Activated CD8-positive, alpha-beta T cell treated with anti-CD3 and anti-CD28 coated beads for 36 hours (primary cell): Measurements from ENCODE around the gene SZT2. TPM values are rescaled to one million over a fixed set of nuclear protein-coding genes. Genes with fewer than 3 reads are reported as not detected.
"Not testable (repeated sequence)": the region's sequence is repeated elsewhere in the genome, so short reads cannot be mapped to it uniquely, and the experiment has no call there.

Source experiments
- ATAC-seq: fragments of 200-7000 bp; cut with Tn5 transposase; one replicate; pipeline ENCODE4 v1.10.0; 2021; ENCODE audit warnings: mild to moderate bottlenecking, moderate library complexity
- CTCF ChIA-PET: fragments of 350-600 bp; sonication (Branson Sonifier 250); formaldehyde crosslinking; loops from one replicate; lab custom pipeline; 2021; ENCODE audit warnings: antibody characterized with exemption; lab: Charles Lee
- POLR2A ChIA-PET: fragments of 350-600 bp; sonication (Branson Sonifier 250); formaldehyde crosslinking; loops from one replicate; lab custom pipeline; 2021; ENCODE audit warnings: antibody characterized with exemption; lab: Charles Lee
- DNase-seq: peaks from one replicate; pipeline ENCODE4 v3.0.0-alpha.2; 2020
- H3K27ac Mint-ChIP-seq: one replicate; pipeline ENCODE4 v1.8.0; 2021; ENCODE audit warnings: mild to moderate bottlenecking, mixed read lengths
- H3K27me3 Mint-ChIP-seq: one replicate; pipeline ENCODE4 v1.8.0; 2021; ENCODE audit warnings: mixed read lengths
- H3K36me3 Mint-ChIP-seq: one replicate; pipeline ENCODE4 v1.8.0; 2021; ENCODE audit warnings: low read depth, mixed read lengths
- H3K4me1 Mint-ChIP-seq: one replicate; pipeline ENCODE4 v1.8.0; 2021; ENCODE audit warnings: low read depth, mixed read lengths
- H3K4me3 Mint-ChIP-seq: one replicate; pipeline ENCODE4 v1.8.0; 2021; ENCODE audit warnings: mild to moderate bottlenecking, moderate library complexity, mixed read lengths
- H3K9me3 Mint-ChIP-seq: one replicate; pipeline ENCODE4 v1.8.0; 2021; ENCODE audit warnings: mixed read lengths
- intact Hi-C: fragments of 100-400 bp; cut with micrococcal nuclease; formaldehyde crosslinking; loops from one replicate; pipeline ENCODE4 v1.10.0; 2022
- total RNA-seq, 2 experiments: library from RNA; stranded (reverse); gene quantifications; one replicate each; pipeline ENCODE4 v1.2.3, GENCODE V29; 2021
- TF ChIP-seq, protein P1 (sequence below): fragments of 200-600 bp; IDR thresholded peaks from one replicate; pipeline ENCODE4 v1.8.0; 2022; ENCODE audit warnings: antibody characterized with exemption, mild to moderate bottlenecking

SZT2 gene
- total RNA-seq, 2 experiments from 2014 or later, result 30.1 to 33.3 TPM

DNA sequence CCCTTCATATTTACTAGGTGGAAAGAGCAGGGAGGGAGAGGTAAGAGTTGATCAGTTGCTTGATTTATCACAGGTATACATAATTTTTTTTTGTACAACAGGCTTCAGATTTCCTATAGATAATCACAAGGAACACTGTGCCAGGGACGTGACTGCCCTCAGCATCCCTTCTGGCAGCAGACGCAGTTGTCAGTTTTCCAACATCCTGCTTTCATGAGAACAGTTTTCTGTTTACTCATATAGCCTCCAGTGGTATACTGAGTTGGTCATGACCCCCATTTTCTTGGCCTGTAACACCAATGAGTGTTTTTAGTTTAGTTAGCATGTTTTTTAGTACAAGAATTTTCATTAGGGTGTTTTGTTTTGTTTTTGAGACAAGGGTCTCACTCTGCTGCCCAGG, 103.1 kb downstream of the SZT2 start:
- ATAC-seq, result no peak
- POLR2A ChIA-PET, result no interaction called here
- TF ChIP-seq, protein P1, sequence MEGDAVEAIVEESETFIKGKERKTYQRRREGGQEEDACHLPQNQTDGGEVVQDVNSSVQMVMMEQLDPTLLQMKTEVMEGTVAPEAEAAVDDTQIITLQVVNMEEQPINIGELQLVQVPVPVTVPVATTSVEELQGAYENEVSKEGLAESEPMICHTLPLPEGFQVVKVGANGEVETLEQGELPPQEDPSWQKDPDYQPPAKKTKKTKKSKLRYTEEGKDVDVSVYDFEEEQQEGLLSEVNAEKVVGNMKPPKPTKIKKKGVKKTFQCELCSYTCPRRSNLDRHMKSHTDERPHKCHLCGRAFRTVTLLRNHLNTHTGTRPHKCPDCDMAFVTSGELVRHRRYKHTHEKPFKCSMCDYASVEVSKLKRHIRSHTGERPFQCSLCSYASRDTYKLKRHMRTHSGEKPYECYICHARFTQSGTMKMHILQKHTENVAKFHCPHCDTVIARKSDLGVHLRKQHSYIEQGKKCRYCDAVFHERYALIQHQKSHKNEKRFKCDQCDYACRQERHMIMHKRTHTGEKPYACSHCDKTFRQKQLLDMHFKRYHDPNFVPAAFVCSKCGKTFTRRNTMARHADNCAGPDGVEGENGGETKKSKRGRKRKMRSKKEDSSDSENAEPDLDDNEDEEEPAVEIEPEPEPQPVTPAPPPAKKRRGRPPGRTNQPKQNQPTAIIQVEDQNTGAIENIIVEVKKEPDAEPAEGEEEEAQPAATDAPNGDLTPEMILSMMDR, result no peak
- Mint-ChIP-seq H3K4me3 (no peak overlapping the region), H3K27me3 (peaks cover 3% of the 10 kb centered on the region), H3K36me3 (peaks cover 5% of the 10 kb centered on the region), H3K27ac (no peak overlapping the region), H3K4me1 (no peaks in the 10 kb centered on the region), H3K9me3 (peaks cover 17% of the 10 kb centered on the region)
- DNase-seq, result no peak
- CTCF ChIA-PET, result no interaction called here
- intact Hi-C loops, result no loop called here

DNA sequence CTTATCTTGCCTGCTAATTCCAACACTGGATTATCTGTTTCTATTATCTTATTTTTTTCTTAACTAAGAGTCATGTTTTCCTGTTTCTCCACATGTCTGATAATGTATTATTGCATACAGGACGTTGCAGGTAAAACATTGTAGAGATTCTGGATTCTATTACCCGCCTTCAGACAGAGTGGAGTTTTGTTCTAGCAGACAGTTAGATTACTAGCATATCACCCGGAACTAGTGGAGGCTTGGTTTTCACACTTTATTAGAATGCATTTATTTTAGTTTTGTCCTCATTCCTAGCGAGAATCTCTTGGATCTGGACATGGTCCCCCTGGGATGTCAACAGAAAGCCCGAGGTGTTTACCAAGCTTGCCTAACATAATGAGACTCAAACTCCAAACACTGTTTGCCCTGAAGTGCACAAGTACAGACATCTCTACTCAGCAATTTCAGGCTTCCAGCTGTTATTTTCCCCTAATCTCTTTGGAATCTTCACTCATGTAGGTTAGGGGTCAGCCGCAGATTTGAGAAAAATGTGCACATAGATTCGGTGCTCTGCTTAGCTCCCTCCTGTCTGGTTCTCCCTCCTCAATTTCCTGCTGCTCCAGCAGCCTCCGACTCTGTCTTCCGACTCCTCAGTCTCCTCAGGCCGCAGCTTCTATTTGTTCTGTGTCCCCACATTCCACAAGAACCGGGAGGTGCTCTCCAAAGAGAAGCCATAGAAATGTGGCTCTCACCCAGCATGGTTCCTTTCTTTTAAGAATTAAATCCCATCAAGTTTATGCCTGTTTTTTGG, 104.2 kb downstream of the SZT2 start:
- no peak overlapping the region for H3K4me3 Mint-ChIP-seq
- peaks cover 2% of the 10 kb centered on the region for H3K36me3 Mint-ChIP-seq
- TF ChIP-seq, protein P1, result no peak
- peaks cover 12% of the 10 kb centered on the region for H3K9me3 Mint-ChIP-seq
- H3K27me3 Mint-ChIP-seq, result peaks cover 3% of the 10 kb centered on the region
- ATAC-seq (no peak), DNase-seq (no peak)
- intact Hi-C loops, result no loop called here
- no peak overlapping the region for H3K27ac Mint-ChIP-seq
- CTCF ChIA-PET, result no interaction called here
- no peaks in the 10 kb centered on the region for H3K4me1 Mint-ChIP-seq
- POLR2A ChIA-PET, result no interaction called here

DNA sequence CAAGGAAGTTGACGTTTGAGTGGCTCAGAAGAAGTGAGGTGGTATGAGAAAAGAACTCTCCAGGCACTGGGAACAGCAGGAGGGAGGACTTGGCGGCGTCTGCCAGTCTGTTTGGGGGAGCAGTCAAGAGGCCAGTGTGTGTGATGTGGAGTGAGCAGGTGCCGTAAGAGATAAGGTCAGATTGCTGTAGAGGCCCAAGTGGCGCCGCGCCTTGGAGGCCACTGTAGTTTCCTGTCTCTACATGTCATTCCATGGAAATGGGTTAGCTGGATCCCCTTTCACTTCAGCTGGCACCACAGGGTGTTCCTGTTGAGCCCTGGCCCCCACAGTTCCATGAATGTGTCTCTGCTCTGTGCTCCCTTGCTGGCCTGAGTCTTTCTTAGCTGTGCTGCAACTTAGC, 105.5 kb downstream of the SZT2 start:
- ChIA-PET POLR2A (no interaction called here), CTCF (no interaction called here)
- H3K4me3 Mint-ChIP-seq, result no peak overlapping the region
- no peak for ATAC-seq
- no peak overlapping the region for H3K27ac Mint-ChIP-seq
- no peaks in the 10 kb centered on the region for H3K4me1 Mint-ChIP-seq
- intact Hi-C loops, result no loop called here
- peaks cover 8% of the 10 kb centered on the region for H3K27me3 Mint-ChIP-seq
- TF ChIP-seq, protein P1, result no peak
- DNase-seq, result no peak
- H3K9me3 Mint-ChIP-seq, result peaks cover 7% of the 10 kb centered on the region
- peaks cover 2% of the 10 kb centered on the region for H3K36me3 Mint-ChIP-seq

DNA sequence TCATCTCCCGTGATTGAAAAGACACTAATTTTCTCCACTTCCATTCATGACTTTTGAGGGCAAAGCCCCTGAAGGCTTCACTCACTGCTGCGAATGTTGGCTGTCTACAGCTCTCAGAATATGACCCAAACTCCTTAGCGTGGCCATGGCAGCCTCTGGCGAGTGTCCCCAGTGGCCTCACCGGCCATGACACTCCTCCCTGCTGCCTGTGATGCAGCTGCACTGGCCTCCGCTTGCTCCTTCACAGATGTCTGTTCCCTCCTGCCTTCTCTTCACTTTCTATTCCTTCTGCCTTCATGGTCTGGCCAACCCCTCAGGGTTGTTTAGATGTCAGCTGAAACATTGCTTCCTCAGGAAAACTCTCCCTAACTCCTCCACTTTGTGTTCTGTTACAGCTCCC, 110.2 kb downstream of the SZT2 start:
- TF ChIP-seq, protein P1, result no peak
- Mint-ChIP-seq H3K27me3 (peaks cover 9% of the 10 kb centered on the region), H3K4me3 (no peak overlapping the region), H3K9me3 (no peaks in the 10 kb centered on the region), H3K27ac (no peak overlapping the region), H3K36me3 (no peaks in the 10 kb centered on the region), H3K4me1 (no peaks in the 10 kb centered on the region)
- no peak for DNase-seq
- POLR2A ChIA-PET, result interaction anchor here (0.7 kb wide), 1 partner anchor 426 kb away, joined by 3 read pairs; no protein-coding TSS in a partner anchor
- intact Hi-C loops, result no loop called here
- ATAC-seq, result no peak
- CTCF ChIA-PET, result no interaction called here

DNA sequence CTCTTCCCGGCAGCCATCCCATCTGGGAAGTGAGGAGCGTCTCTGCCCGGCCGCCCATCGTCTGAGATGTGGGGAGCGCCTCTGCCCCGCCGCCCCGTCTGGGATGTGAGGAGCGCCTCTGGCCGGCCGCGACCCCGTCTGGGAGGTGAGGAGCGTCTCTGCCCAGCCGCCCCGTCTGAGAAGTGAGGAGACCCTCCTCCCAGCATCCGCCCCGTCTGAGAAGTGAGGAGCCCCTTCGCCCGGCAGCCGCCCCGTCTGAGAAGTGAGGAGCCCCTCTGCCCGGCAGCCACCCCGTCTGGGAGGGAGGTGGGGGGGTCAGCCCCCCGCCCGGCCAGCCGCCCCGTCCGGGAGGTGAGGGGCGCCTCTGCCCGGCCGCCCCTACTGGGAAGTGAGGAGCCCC, 112.1 kb downstream of the SZT2 start:
- H3K27ac Mint-ChIP-seq, CTCF ChIA-PET, DNase-seq: not testable (repeated sequence)

More for the DNA sequence above, 112.1 kb downstream of the SZT2 start:
- H3K36me3 Mint-ChIP-seq, ATAC-seq, H3K4me1 Mint-ChIP-seq, intact Hi-C loops, POLR2A ChIA-PET, H3K9me3 Mint-ChIP-seq, H3K27me3 Mint-ChIP-seq, H3K4me3 Mint-ChIP-seq: not testable (repeated sequence)
